Measurements from ENCODE around the gene DOCK4.

DNA sequence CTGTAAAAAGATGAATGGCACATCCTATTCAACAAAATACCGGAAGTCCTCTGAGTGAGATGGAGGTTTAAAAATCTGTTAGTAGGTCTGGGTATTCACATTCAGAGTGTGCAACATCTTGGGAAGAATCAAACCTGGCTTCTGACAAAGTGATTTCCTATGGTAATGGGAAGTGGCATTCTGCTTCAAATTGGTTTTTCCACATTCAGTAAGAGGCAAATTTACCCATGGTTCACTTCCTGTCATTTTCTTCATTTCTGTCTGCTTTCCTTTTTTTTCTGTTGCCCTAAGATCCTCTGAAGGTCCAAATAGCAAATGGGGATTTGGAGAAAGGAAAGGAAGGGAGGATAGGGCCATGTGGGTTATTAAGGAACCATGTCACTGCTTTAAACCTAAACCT, 218.3 kb downstream of the DOCK4 start:
- TF ChIP-seq, protein P1, sequence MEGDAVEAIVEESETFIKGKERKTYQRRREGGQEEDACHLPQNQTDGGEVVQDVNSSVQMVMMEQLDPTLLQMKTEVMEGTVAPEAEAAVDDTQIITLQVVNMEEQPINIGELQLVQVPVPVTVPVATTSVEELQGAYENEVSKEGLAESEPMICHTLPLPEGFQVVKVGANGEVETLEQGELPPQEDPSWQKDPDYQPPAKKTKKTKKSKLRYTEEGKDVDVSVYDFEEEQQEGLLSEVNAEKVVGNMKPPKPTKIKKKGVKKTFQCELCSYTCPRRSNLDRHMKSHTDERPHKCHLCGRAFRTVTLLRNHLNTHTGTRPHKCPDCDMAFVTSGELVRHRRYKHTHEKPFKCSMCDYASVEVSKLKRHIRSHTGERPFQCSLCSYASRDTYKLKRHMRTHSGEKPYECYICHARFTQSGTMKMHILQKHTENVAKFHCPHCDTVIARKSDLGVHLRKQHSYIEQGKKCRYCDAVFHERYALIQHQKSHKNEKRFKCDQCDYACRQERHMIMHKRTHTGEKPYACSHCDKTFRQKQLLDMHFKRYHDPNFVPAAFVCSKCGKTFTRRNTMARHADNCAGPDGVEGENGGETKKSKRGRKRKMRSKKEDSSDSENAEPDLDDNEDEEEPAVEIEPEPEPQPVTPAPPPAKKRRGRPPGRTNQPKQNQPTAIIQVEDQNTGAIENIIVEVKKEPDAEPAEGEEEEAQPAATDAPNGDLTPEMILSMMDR (conservative IDR thresholded peaks at IDR 0.05; ENCODE audit: low read length): no peak
- no peak for TF ChIP-seq EZH2phosphoT487 (IDR thresholded peaks at IDR 0.05; ENCODE audit: borderline replicate concordance)
